Endodermal cell (in vitro differentiated cells): ENCODE data around the gene ELF5. TPM values are rescaled to one million over a fixed set of nuclear protein-coding genes. Genes with fewer than 3 reads are reported as not detected.

Experiments
- DNase-seq: peaks from one replicate; pipeline ENCODE4 v3.0.0-alpha.2; 2017
- H3K27ac ChIP-seq: 2 replicates; pipeline ENCODE4 v1.5.1; 2013; ENCODE audit warnings: mild to moderate bottlenecking, low read depth, low read length, moderate library complexity
- H3K27me3 ChIP-seq: 2 replicates; pipeline ENCODE4 v1.6.1; 2013; ENCODE audit warnings: mild to moderate bottlenecking, low read length, moderate library complexity; ENCODE audit not compliant: insufficient read depth, control insufficient read depth, poor library complexity, severe bottlenecking
- H3K36me3 ChIP-seq: 2 replicates; pipeline ENCODE4 v1.7.0; 2013; ENCODE audit warnings: mild to moderate bottlenecking, low read length, moderate library complexity; ENCODE audit not compliant: control insufficient read depth, insufficient read depth
- H3K4me1 ChIP-seq: one replicate; pipeline ENCODE4 v1.7.0; 2013; ENCODE audit warnings: low read length; ENCODE audit not compliant: control insufficient read depth, insufficient read depth
- H3K4me3 ChIP-seq: 2 replicates; pipeline ENCODE4 v1.5.1; 2013; ENCODE audit warnings: mild to moderate bottlenecking, low read length, moderate library complexity
- H3K9ac ChIP-seq: 2 replicates; pipeline ENCODE4 v1.6.1; 2013; ENCODE audit warnings: mild to moderate bottlenecking, low read length, moderate library complexity; ENCODE audit not compliant: poor library complexity, severe bottlenecking; ENCODE audit errors: extremely low read depth
- H3K9me3 ChIP-seq: 2 replicates; pipeline ENCODE4 v1.6.1; 2013; ENCODE audit warnings: mild to moderate bottlenecking, low read length, moderate library complexity; ENCODE audit not compliant: control insufficient read depth
- H3K27ac Mint-ChIP-seq: 2 replicates; pipeline ENCODE4 v1.8.0; 2020; ENCODE audit warnings: mixed read lengths
- H3K27me3 Mint-ChIP-seq: 2 replicates; pipeline ENCODE4 v1.8.0; 2021; ENCODE audit warnings: mild to moderate bottlenecking, mixed read lengths; ENCODE audit not compliant: insufficient read depth
- H3K36me3 Mint-ChIP-seq: 2 replicates; pipeline ENCODE4 v1.8.0; 2020; ENCODE audit warnings: low read depth, mixed read lengths
- H3K4me1 Mint-ChIP-seq: 2 replicates; pipeline ENCODE4 v1.8.0; 2020; ENCODE audit warnings: mixed read lengths
- H3K4me3 Mint-ChIP-seq: 2 replicates; pipeline ENCODE4 v1.8.0; 2020; ENCODE audit warnings: mild to moderate bottlenecking, moderate library complexity, mixed read lengths
- H3K9me3 Mint-ChIP-seq: 2 replicates; pipeline ENCODE4 v1.8.0; 2020; ENCODE audit warnings: mild to moderate bottlenecking, mixed read lengths
- CTCF ChIP-seq: fragments of 200-600 bp; sonication (generic); conservative IDR thresholded peaks from 2 replicates; pipeline ENCODE4 v1.5.0; 2021; ENCODE audit warnings: antibody characterized with exemption, mild to moderate bottlenecking
- WGBS, 2 experiments: methylation state at CpG; one replicate each; pipeline versions ENCODE4 v1.1.5 to v1.1.7; 2013; ENCODE audit warnings: missing lambda C conversion rate in 2 of 2, mixed read lengths in 1 of 2; ENCODE audit not compliant: insufficient coverage in 1 of 2, insufficient read length in 1 of 2; 5-methylcytosine and 5-hydroxymethylcytosine counted together
- total RNA-seq, 2 donors: library from RNA; stranded (reverse); fragmentation: NEBNext Ultra II Directional in 1 of 2; extraction: Animal tissue kit (Norgen Biotek cat#: 25700) in 1 of 2; gene quantifications; 2 replicates in 1 of 2; 3 replicates in 1 of 2; pipeline ENCODE4 v1.2.1, GENCODE V29; 2021

ELF5 gene
- total RNA-seq, 2 donors from 2014 or later = not detected

DNA sequence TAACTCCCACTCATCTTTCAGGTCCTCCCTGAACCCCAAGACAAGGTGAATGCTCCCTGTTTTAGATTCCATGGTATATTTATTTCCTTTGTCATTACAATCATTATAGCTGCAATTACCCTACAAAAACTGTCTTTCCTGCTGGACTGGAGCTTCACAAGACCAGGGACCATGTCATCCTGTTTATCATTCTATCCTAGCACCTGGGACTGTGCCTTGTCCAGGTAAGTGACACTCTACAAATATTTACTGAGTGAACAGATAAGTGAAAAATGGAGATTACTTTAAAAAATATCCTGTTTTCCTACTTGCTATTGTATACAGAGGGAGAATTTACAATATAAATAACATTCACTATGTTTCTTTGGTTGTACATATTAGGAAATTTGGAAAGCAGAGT, 22.5 kb upstream of the ELF5 start:
- DNase-seq = no peak
- H3K27me3 ChIP-seq = peaks cover 7% of the 10 kb centered on the region
- Mint-ChIP-seq H3K27ac (no peak overlapping the region), H3K9me3 (peaks cover 3% of the 10 kb centered on the region), H3K36me3 (no peaks in the 10 kb centered on the region), H3K4me3 (no peak overlapping the region), H3K4me1 (peaks cover 8% of the 10 kb centered on the region), H3K27me3 (peaks cover 11% of the 10 kb centered on the region)
- no peak overlapping the region for H3K4me3 ChIP-seq
- H3K9me3 ChIP-seq = no peaks in the 10 kb centered on the region
- H3K36me3 ChIP-seq = no peaks in the 10 kb centered on the region
- H3K9ac ChIP-seq = no peak overlapping the region
- H3K4me1 ChIP-seq = no peaks in the 10 kb centered on the region
- H3K27ac ChIP-seq = no peak overlapping the region
- TF ChIP-seq CTCF = no peak

DNA sequence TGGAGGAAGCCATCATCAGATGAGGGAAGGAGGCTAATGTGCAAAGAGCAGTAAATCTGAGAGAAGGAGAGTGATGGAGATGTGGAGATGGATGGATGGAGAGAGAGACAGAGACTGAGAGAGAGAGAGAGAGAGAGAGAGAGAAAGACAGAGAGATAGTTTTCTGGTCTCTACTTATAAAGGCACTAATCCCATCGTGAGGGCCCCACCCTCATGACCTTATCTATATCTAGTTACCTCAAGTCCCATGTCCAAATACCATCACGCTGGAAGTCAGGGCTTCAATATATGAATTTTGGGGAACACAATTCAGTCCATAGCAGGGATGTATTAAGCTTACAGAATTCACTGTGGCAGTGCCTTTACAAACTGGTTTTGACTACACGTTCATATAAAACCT, 21.2 kb upstream of the ELF5 start:
- Histone ChIP-seq H3K36me3 (no peaks in the 10 kb centered on the region), H3K4me3 (no peak overlapping the region), H3K27me3 (peaks cover 2% of the 10 kb centered on the region), H3K4me1 (no peaks in the 10 kb centered on the region), H3K9ac (no peak overlapping the region), H3K27ac (no peak overlapping the region), H3K9me3 (no peaks in the 10 kb centered on the region)
- no peak for TF ChIP-seq CTCF
- no peak overlapping the region for H3K4me3 Mint-ChIP-seq
- 87 to 90% methylated on average over 1 to 3 of the region's 3 CpGs for WGBS, 2 experiments
- H3K4me1 Mint-ChIP-seq = peaks cover 8% of the 10 kb centered on the region
- peaks cover 3% of the 10 kb centered on the region for H3K9me3 Mint-ChIP-seq
- H3K36me3 Mint-ChIP-seq = no peaks in the 10 kb centered on the region
- peaks cover 10% of the 10 kb centered on the region for H3K27me3 Mint-ChIP-seq
- DNase-seq = no peak
- H3K27ac Mint-ChIP-seq = no peak overlapping the region

DNA sequence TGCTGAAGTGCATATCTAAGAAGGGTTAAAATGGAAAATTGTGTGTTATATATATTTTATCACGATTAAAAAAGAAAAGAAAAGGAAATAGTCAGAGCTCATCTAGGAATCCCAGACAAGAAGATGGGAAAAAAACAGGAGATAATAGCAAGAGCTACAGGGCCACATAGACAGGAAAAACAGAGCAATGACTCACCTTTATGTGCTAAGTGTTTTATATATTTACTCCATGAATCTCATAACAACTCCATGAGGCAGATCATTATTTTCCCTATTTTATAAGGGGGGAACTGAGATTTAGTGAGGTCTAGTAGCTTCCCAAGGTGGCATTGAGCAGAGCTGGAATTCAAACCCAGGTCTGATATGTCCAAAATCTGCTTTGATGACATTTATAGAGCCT, 18.1 kb upstream of the ELF5 start:
- no peak overlapping the region for H3K4me3 ChIP-seq
- DNase-seq = no peak
- no peaks in the 10 kb centered on the region for H3K4me1 ChIP-seq
- 96 to 100% methylated on average over 1 of the region's 1 CpG for WGBS, 2 experiments
- Mint-ChIP-seq H3K27ac (no peak overlapping the region), H3K4me3 (no peak overlapping the region), H3K36me3 (no peaks in the 10 kb centered on the region), H3K9me3 (peaks cover 3% of the 10 kb centered on the region), H3K4me1 (no peaks in the 10 kb centered on the region), H3K27me3 (peaks cover 8% of the 10 kb centered on the region)
- H3K9me3 ChIP-seq = no peaks in the 10 kb centered on the region
- H3K27me3 ChIP-seq = no peaks in the 10 kb centered on the region
- no peak overlapping the region for H3K9ac ChIP-seq
- no peak overlapping the region for H3K27ac ChIP-seq
- no peaks in the 10 kb centered on the region for H3K36me3 ChIP-seq
- TF ChIP-seq CTCF = no peak
